Measurements from ENCODE around the gene MYL6B.
"Not testable (repeated sequence)": the region's sequence is repeated elsewhere in the genome, so short reads cannot be mapped to it uniquely, and the experiment has no call there.

The MYL6B gene

DNA sequence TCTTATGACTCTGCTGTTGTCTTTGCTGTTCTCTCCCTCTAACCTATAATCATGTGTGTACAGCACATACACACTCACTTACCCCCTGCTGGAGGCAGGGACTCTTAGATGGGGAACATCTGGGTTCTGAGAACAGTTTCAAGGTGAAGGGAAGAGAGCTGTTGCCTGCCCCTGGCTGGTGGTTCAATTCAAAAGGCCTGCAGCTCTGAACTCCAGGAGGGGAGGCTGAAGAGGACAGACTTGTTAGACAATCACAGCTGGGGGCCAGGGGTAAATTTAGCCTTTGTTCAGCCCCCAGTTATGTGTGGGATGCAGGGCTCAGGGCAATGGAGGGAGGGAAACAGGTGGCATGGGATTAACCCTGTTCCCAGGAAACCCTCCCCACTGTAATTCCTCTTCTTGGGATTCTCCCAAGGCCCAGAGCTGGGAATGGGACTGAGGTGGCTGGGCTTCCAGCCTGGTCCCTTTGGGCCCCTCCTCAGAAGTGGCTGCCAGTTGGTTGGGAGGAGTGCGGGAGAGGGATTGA lies 1.9 kb downstream of the MYL6B start:
- no peak for ATAC-seq

DNA sequence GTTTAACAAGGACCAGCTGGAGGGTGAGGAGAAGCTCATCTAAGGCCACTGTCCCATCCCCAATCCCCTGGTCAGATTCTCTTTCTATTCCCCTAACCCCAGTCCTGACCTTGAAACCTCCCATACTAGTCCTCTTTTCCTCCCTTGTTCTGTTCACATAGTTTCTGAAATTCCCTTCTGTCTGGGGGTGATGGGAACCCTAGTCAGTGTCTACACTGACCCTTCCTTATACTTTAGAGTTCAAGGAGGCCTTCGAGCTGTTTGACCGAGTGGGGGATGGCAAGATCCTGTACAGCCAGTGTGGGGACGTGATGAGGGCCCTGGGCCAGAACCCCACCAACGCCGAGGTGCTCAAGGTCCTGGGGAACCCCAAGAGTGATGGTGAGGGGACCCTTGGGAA lies 2.4 kb downstream of the MYL6B start:
- ATAC-seq = no peak

DNA sequence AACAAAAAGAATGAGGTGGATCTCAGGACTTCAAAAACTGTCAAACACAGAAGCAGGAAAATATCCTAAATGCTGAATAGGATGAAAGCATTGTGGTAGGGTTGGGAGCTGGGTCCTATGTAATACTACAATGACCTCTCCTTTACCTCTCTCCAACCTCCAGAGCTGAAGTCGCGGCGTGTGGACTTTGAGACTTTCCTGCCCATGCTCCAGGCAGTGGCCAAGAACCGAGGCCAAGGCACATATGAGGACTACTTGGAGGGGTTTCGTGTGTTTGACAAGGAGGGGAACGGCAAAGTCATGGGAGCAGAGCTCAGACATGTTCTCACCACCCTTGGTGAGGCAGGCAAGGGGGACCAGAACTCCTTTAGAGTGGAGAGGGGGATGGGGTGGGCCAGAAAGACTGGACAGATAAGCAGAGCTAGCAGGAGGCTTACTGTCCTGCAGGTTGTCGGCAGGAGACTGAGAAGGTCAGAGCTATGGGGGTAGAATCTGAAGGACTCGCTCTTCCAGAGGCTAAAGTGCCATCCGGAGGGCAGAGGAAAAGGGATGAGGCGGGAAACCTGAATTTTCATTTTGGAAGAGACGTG lies 3.0 kb downstream of the MYL6B start:
- no peak for ATAC-seq

DNA sequence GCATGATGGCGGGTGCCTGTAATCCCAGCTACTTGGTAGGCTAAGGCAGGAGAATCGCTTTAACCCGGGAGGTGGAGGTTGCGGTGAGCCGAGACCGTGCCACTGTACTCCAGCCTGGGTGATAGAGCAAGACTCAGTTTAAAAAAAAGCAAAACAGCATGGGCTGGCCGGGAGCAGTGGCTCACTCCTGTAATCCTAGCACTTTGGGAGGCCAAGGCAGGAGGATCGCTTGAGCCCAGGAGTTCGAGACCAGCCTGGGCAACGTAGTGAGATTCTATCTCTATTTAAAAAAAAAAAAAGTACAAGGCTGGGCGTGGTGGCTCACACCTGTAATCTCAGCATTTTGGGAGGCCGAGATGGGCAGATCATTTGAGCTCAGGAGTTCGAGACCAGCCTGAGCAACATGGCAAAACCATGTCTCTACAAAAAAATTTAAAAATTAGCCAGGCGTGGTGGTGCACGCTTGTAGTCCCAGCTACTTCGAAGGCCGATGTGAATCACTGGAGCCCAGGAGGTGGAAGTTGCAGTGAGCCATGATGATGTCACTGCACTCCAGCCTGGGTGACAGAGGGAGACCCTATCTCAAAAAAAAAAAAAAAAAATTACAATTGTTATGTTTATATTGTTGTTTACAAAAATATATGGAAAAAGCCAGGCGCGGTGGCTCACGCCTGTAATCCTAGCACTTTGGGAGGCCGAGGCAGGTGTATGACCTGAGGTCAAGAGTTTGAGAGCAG lies 4.2 kb downstream of the MYL6B start:
- ATAC-seq = not testable (repeated sequence)

DNA sequence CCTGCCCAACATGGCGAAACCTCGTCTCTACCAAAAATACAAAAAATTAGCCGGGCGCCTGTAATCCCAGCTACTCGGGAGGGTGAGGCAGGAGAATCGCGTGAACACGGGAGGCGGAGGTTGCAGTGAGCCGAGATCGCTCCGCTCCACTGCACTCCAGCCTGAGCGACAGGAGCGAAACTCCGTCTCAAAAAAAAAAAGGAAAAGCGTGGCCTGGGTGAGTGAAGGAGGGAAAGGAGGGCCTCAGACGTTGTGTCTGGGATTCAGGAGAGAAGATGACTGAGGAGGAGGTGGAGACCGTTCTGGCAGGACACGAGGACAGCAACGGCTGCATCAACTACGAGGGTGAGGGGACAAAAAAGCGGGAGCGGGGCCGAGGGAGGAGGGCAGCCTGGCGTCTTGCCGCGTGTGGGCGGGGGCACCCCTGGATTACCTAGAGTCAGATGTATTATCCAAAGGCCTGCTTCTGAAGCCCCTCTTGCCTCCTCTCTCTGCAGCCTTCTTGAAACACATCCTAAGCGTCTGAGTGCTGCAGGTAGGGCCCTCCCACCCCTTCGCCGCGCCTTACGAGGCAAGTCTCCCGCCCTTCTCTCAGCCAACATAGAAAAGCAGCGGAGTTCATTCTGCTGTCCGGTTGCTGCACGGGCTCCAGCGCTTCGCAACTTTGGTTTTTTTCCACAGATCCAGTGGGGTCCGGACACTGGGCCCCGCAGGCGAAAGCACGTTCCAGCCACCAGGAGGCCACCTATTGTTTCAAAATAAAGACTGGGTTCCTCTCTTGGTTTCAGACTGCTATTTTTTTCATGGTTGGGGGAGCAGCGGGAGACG lies 5.0 kb downstream of the MYL6B start:
- ATAC-seq = peak; percentile 24 to 26

DNA sequence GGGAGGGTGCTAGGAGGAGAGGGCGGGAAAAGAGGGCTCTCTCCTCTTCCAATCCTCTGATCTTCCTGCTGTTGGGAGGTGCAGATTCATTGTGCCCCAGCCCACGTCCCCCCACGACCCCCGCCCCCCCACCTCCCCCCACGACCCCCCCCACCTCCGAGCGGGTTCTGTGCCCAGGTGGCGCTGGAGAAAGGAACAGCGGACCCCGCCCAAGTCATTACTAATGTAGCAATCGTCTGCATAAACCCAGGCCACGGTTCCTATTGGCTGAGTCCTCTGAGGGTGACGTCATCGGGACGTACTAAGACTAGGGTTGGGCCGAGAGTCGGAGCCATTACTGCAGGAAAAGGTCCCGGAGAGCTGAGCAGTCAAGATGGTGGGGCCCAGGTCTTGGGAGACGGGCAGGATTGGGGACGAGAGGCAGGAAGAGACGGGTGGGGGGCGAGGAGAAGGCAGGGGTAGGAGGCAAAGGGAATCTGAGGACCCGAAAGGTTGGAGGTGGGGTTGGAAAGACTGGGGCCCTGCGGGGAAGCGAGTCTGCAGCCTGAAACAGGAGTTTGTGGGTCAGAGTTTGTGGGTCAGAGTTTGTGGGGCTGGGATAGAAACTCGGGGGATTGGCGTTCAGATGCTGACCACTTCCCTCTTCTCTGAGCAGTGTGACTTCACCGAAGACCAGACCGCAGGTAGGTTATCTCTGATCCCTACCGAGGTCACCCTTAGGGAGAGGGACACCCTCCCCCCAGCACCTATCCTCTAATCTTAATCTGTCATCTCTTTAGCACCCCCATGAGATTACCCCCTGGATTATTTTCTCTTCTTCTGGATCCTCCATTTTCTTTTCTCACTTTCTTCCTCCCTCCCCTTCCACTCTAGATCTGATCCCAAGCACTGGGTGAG lies 5.9 kb downstream of the MYL6B start, which contains the start of gene MYL6:
Gene MYL6 (plus strand): TSS at position 331 of the 897 bp plus-strand sequence. CDS start 43 bp downstream, at position 374.
- ATAC-seq = peak; percentile 93 to 94

DNA sequence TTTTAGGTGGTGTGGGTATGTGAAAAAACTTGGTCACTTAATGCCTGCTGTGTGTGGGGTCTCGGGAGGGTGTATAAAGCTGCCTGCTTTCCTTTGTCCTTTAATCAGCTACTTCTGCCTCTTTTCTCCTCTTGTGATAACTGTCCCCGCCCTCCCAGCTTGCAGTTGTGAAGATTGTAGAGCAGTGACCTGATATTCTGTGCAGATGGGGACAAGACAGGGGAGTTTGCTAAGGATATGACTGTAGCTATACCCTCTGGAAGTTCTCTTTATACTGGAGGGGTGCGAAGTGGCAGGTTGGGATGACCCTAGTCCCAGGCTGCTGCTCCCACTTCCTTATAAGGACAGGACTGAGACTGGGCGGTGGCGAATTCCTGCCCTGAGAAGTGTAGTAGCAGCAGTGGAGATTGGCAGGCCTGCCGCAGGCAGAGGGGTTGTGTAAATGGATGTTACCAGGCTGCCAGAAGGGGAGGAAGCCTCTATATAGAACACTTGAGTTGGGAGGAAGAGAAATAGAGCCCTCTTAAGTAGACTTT lies 6.6 kb downstream of the MYL6B start:
- no peak for ATAC-seq

DNA sequence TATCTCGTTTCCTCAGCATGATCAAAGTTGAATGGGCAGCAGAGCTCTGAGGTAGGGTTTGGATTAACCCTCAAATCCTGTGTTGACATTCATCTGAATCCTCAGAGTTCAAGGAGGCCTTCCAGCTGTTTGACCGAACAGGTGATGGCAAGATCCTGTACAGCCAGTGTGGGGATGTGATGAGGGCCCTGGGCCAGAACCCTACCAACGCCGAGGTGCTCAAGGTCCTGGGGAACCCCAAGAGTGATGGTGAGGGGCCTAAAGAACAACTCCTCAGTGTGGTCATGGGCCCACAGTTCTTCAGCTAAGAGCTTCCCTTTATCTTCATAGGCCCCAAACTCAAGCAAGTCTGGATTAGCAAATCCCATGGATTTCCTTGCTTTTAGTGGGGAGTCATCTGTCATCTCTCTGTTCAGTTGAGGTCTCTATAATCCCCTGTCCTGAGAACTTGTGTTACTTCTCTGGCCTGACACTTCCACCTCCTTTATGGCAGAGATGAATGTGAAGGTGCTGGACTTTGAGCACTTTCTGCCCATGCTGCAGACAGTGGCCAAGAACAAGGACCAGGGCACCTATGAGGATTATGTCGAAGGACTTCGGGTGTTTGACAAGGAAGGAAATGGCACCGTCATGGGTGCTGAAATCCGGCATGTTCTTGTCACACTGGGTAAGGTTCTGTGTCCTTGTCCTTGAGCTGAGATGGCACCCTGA lies 7.2 kb downstream of the MYL6B start:
- no peak for ATAC-seq

DNA sequence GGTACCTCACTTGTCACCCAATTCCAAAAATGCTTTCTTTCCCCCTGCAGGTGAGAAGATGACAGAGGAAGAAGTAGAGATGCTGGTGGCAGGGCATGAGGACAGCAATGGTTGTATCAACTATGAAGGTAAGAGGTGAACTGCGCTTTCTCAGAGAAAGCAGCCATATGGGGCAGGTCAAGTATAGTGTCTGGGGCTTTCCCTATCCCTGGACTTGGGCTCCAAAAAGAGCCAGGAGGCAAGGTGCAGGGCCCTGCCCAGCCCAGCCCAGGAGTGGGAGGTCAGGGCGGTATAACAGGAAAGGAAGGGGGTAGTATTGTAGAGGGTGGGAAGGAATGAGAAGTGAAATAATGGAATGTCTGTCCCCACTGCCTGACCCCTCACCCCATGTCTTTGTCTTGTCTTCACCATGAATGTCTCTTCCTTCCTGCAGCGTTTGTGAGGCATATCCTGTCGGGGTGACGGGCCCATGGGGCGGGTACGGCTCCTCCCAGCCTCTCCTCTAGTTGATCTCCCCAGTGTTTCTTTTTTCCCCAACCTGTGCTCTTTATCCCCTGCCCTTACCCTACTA lies 7.9 kb downstream of the MYL6B start:
- peak; percentile 28 to 53 for ATAC-seq

DNA sequence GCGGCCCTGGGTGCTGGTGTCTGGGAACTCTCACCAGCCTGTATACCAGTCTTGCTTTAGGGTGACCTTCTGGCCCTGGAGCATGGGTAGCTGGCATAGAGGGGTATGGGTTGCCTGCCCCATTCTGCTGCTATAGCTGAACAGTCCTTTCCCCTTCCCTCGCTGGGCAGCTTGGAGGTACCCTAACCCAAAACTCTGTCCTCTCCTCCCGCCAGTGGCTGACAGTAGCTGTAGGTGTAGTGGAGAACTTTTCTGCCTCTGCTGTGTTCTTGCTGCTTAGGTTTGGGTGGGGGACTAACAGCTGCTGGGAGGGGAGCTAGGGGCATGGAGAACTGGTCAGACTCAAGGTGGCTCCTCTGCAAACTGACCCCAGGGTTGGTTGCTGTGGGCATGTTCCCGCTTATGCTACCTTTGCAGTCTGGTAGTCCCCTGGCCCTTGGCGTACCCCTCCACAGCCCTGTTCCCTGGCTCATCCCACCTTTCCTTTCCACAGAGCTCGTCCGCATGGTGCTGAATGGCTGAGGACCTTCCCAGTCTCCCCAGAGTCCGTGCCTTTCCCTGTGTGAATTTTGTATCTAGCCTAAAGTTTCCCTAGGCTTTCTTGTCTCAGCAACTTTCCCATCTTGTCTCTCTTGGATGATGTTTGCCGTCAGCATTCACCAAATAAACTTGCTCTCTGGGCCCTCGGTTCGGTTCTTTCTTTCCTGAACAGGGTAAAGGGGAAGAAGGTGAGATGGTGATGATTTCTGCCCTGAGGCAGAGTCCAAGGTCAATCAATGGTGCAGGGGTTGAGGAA lies 8.7 kb downstream of the MYL6B start:
- no peak for ATAC-seq

DNA sequence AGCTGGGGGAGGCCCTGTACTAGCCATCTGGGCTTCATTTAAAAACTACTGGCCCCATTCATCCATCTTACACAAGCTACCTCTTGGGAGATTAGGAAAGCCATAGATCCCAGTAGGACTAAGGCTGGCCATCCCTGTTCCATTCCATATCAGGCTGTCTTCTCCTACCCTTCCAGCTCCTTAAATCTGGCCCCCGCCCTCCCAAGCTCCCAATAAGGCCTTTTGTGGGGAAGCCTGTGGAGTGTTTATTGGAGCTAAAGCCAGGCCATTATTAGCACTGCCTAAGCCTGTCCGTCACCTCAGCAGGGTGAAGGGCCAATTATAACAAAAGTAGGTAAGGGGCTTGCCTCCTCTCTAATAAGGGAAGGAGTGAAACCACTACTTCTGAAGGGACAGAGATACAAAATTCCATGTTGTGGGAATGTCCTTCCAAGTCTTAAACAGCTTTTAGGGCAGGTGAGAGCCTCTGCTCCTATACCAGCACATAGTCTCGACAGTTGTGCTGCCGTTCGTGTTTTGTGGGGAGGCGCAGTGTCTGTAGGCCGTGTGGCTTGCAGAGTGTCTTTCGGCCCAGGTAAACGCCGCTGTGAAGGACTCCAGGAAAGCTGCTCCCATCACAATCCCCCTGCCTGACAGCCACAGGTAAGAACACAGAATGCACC lies 9.4 kb downstream of the MYL6B start:
- ATAC-seq = no peak

DNA sequence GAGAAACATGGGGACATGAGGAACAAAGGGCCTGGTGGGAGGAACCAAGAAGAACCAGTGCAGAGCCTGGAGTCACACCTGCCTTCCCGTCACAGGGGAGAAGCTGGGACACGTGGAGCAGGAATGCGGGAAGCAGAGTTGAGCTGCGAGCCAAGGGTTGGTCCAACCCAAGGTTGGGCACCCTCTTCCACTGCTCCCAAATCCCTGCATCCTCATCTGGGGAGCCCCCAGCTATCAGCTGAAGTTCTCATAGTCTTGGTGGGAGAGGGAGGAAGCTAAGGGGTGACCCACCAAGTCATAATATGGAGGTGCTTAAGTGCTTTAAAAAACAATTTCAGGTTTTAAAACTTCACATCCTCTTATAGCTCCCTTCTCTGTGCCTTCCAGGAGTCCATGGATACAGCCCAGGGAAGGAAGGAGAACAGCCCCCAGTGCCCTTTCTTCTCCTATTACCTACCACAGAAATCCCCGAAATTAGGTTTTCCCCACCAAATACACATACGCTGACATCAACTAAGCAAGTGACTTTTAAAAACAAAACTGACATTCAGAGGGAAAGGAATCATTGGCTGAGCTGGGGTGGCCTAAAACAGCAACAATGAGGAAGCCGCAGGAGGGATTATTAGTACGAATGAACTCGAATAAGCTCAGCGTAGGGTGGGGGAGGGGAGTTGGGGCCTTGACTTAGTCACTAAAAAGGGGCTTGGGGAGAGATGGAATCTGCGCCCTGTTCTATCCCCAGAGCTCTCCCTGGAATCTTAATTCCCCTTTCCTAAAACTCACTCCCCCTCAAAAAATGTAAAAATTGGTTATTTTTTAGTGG lies 10.3 kb downstream of the MYL6B start:
- ATAC-seq = no peak

DNA sequence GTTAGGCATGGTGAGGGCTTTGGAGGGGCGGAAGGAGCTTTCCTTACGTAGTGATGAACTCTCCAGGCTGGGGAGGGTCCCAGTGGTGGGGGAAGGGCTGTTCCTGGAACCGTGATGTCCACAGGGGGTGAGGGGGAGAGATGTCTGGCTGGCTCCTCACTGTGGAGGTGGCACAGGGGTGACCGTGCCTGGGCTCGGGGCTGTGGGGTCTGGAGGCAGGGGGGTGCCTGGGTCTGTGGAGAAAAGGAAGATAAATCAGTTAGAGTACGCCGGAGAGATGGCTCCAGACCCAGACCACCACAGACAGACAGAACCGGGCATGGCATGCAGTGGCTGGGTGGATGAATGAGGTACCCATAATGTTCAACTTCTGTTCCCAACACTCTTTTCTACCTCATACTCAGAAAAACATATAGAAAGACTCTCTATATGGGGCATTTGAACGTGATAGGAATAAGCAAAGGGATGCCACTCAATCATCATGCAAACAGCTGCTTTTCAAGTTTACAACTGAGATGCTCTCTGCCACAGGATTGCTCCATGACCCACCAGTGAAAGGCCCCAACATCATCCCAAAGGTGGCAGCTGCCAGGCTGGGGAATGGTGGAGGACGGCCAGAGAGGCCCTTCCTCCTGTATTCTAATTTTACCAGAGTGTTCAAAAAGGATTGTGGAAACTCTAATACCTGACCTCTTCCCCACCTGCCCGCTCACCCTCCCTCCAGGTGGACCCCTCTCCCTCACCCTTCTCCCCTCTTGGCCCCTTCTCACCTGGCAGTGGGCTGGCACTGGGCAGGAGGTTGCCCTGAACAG lies 11.4 kb downstream of the MYL6B start:
- no peak for ATAC-seq

DNA sequence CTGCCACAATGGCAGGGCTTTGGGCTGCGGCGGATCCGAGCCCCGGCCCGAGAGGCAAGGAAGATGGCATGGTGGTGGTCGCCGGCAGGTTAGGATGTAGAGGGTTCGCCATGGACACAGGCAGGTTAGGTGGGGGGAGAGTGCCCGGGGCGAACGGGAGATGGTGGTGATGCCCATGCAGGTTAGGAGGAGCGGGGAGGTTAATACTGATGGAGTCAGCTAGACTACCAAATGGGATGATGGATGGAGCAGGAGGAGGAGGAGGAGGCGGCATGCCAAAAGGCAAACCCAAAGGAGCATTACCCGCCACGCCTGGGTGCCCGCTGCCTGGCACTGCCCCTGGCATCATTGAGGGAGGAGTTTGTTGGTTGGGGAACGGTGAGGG lies 11.9 kb downstream of the MYL6B start:
- no peak for ATAC-seq

DNA sequence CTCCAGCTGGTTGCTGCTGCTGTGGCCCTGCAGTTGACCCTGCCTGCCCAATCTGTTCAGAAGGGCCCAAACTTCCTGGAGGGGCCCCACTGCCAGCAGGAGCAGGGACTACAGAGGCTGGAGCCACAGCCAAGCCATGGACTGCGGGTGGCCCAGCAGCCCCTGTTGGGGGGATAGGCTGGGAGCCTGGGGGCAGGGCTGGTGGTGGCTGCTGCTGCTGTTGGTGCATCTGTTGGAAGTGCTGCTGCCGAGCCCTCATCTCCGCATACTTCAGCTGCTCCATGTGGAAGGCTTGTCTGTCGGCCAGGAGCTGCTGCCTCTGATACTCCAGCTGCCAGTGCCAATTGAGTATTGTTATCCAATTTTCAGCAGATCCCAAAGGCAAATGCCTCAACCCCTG lies 13.0 kb downstream of the MYL6B start:
- ATAC-seq = no peak

DNA sequence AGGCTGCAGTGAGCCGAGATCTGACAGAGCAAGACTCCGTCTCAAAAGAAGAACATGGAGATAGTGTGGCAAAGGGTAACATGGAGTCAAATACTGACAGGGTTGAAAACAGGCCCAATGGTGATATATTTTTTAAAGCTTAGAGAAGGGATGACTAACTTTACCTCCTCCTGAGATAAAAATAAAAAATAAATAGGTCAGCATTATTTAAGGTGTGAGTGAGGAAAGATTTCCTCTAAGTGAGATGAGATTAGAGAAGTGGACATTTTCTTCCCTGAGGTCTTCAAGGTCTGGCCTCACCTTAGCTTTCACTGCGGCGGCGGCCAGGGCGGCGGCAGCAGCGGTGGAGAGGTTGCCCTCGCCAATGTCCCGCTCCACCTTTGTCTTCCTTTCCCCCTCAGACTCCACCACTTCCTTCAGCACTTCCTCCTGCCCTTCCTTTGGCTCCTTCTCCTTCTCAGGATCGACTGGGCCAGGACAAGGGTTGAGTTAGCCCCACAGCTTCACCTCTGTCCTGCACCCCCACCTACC lies 16.9 kb downstream of the MYL6B start:
- ATAC-seq = no peak

DNA sequence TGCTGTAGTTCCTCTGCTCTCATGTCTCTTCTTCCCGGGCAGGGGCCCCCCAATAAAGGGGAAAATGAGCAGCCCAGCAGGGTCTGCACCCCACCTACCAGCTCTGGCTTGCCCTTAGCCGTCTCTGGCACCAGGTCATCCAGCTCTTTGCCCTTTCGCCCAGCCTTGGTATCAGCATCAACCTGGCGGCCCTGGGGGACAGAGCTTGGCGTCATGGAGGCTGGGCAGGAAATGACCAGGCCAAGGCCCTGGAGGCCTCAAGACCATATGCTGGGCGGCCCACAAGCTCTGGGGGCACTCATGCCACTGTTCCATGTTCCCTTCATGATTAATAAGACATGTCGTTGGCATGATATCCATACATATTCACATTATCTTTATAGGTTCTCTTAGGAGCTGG lies 20.5 kb downstream of the MYL6B start:
- ATAC-seq = no peak

DNA sequence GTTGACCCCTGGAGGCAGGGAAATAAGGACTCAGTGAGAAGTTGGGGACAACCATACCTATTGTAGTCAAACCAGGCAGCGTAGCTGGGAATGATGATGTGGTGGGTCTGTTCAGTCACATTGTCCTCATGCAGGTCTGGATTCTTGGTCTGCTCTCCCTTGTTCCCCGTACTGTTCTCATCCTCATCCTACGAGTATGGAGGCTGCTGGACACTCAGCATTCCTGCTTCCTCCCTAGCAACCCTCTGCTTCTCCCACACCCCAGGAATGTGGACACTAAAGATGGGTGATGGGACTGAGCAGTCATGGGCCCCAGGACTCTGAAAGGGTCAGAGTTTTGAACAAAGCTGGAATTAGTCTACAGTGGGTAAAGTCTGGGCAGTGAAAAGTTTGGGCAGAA lies 26.0 kb downstream of the MYL6B start:
- no peak for ATAC-seq

All from activated CD4-positive, CD25-positive, alpha-beta regulatory T cell treated with anti-CD3 and anti-CD28 coated beads, Interleukin-2, amount 50 U/mL, for 24 hours (primary cell).